Gastrocnemius medialis (tissue), 4 donors: ENCODE data around the gene SMIM1. TPM values are rescaled to one million over a fixed set of nuclear protein-coding genes. Genes with fewer than 3 reads are reported as not detected.

ENCODE experiments used
- ATAC-seq, 2 donors: fragments of 150-250 bp; one replicate each; pipeline ENCODE4 v1.9.1; 2016
- DNase-seq, 2 donors: peaks; one replicate each; pipeline ENCODE4 v3.0.0-alpha.2; 2019
- H3K27ac ChIP-seq, 4 donors: fragments of 200-600 bp; sonication (generic); 1 replicate in 1 of 4; 2 replicates in 3 of 4; pipeline ENCODE4 v1.5.1; 2016 to 2018; ENCODE audit warnings: mild to moderate bottlenecking in 2 of 4, moderate library complexity in 1 of 4
- H3K27me3 ChIP-seq, 3 donors: fragments of 200-600 bp; sonication (generic) in 2 of 3; 1 replicate in 1 of 3; 2 replicates in 2 of 3; pipeline versions ENCODE4 v1.5.1 to v1.6.0; 2016 to 2019; ENCODE audit warnings: mild to moderate bottlenecking in 1 of 3, moderate library complexity in 1 of 3
- H3K36me3 ChIP-seq, 2 donors: fragments of 200-600 bp; sonication (generic) in 1 of 2; one replicate each; pipeline ENCODE4 v1.5.1; 2017 to 2018
- H3K4me1 ChIP-seq, 2 donors: fragments of 200-600 bp; sonication (generic) in 1 of 2; one replicate each; pipeline ENCODE4 v1.5.1; 2016 to 2017; ENCODE audit warnings: mild to moderate bottlenecking in 2 of 2
- H3K4me3 ChIP-seq, 4 donors: fragments of 200-600 bp; sonication (generic) in 3 of 4; 1 replicate in 1 of 4; 2 replicates in 3 of 4; pipeline ENCODE4 v1.5.1; 2016 to 2019; ENCODE audit warnings: mild to moderate bottlenecking in 2 of 4
- H3K9me3 ChIP-seq, 3 donors: fragments of 200-600 bp; sonication (generic) in 2 of 3; 1 replicate in 1 of 3; 2 replicates in 2 of 3; pipeline ENCODE4 v1.5.1; 2016 to 2019
- CTCF ChIP-seq, 5 experiments: fragments of 450-650 bp in 3 of 5; fragments of 200-600 bp in 2 of 5; sonication (generic) in 2 of 5; IDR thresholded peaks in 4 of 5; conservative IDR thresholded peaks in 1 of 5; 1 replicate in 4 of 5; 2 replicates in 1 of 5; pipeline ENCODE4 v1.5.1; 2016 to 2019; ENCODE audit warnings: antibody characterized with exemption in 5 of 5, mild to moderate bottlenecking in 3 of 5, moderate library complexity in 3 of 5
- POLR2A ChIP-seq, 2 donors: fragments of 450-650 bp; IDR thresholded peaks; one replicate each; pipeline ENCODE4 v1.6.1; 2017; ENCODE audit warnings: antibody characterized with exemption in 2 of 2, mild to moderate bottlenecking in 2 of 2, moderate library complexity in 2 of 2
- in situ Hi-C, 4 donors: fragments of 200-750 bp; cut with MboI; loops; one replicate each; pipeline versions ENCODE4 v1.15.0 to v1.8.0; 2017; ENCODE audit warnings: low sequenced_read_pairs in 4 of 4
- intact Hi-C: fragments of 100-400 bp; cut with DNase I; formaldehyde crosslinking; loops from one replicate; pipeline ENCODE4 v1.15.1; 2023; ENCODE audit warnings: low total_unique reads
- total RNA-seq, 4 donors: library from RNA; depleted of rRNA; stranded (reverse); fragments of >200 nt; gene quantifications; one replicate each; pipeline versions ENCODE4 v1.1.0 to v1.2.3, GENCODE V29; 2016

SMIM1 gene
- total RNA-seq, 4 donors from 2014 or later, result 1.4 to 3.7 TPM; not detected in 2

DNA sequence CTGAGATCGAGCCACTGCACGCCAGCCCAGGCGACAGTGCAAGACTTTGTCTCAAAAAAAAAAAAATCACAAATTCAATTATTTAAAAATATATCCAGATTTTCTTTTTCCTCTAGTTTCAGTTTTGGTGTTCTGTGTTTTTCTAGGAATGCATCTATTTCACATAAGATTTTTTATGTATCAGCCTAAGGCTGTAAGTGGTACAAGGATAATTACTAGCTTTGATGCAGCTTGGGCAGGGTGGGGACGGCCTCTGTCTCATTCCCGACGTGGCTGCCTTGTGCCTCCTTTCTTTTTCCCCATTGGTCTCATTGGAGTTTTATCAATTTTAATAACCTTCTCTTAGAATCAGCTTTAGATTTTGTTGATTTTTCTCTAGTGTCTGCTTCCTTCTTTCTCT lies 13.4 kb upstream of the SMIM1 start:
- Histone ChIP-seq H3K27me3 (no peaks in the 10 kb centered on the region), H3K27ac (no peak overlapping the region), H3K9me3 (no peaks in the 10 kb centered on the region), H3K36me3 (no peaks in the 10 kb centered on the region), H3K4me3 (no peak overlapping the region), H3K4me1 (peaks cover 0 to 3% of the 10 kb centered on the region in 2 donors)
- in situ Hi-C loops, result no loop called here
- intact Hi-C loops, result no loop called here
- DNase-seq (no peak), ATAC-seq (no peak)
- TF ChIP-seq CTCF (IDR thresholded peaks at IDR 0.05 in 4 of 5, conservative IDR thresholded peaks at IDR 0.05 in 1 of 5) (no peak), POLR2A (IDR thresholded peaks at IDR 0.05) (no peak)

DNA sequence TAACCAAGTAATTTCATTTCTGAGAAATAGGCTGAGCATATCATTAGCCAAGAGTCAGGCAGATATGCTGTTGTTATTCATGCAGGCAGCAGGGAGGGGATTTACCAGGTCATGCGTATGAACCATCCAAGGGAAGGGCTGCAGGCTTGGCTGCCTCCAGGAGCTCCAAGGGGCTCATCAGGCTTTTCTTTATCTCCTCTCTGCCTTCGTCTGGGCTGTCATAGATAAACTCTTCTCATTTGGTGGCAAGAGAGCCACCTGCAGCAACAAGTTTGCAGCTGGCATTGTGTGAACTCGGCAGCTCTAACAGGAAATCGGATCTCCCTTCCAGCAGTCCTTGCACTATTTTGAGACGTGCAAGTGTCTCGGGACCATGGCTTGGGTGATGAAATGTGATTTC lies 12.8 kb upstream of the SMIM1 start:
- in situ Hi-C loops (no loop called here), intact Hi-C loops (no loop called here)
- Histone ChIP-seq H3K9me3 (no peaks in the 10 kb centered on the region), H3K27me3 (no peaks in the 10 kb centered on the region), H3K36me3 (no peaks in the 10 kb centered on the region), H3K4me1 (peaks cover 0 to 3% of the 10 kb centered on the region in 2 donors), H3K4me3 (no peak overlapping the region), H3K27ac (no peak overlapping the region)
- DNase-seq (no peak), ATAC-seq (peak; percentile 69 to 71)
- no peak for TF ChIP-seq CTCF (IDR thresholded peaks at IDR 0.05 in 4 of 5, conservative IDR thresholded peaks at IDR 0.05 in 1 of 5)
- TF ChIP-seq POLR2A (IDR thresholded peaks at IDR 0.05), result no peak

DNA sequence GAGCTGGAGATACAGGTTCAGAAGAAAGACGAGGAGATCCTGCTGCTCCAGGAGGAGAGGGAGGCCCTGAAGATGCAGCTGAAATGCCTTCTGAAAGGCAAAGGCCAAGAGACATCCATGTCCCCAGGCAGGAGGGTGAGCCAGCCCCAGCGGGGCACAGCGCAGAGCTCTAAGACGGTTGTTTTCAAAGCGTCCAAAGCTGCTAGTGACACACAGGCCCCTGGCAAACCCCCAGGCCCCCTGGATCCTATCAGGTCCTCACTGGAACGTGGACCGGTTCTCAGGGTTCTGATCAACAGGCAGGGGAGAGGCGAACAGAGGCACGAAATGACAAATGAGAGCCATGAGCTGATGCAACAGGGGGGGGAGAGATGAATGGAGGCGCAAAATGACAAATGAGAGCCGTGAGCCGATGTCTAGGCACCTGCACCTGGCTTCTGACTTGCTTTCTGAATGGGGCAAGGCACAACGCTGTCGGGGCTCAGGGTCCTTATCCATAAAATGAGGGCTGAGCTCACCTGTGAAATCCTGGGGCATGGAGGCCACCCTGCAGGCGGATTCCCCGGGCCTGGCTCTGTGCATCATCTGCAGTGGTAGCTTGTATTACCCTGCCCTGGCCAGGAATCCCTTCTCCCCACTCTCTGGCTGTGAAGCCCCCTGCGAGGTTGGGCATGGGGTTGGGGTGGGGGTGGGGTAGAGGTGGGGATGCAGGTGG lies 11.1 kb upstream of the SMIM1 start:
- DNase-seq, result no peak
- H3K4me1 ChIP-seq, result peaks cover 0 to 3% of the 10 kb centered on the region in 2 donors
- no peaks in the 10 kb centered on the region for H3K9me3 ChIP-seq
- no peaks in the 10 kb centered on the region for H3K36me3 ChIP-seq
- H3K27ac ChIP-seq, result no peak overlapping the region
- ATAC-seq, result no peak
- no peak for TF ChIP-seq CTCF (IDR thresholded peaks at IDR 0.05 in 4 of 5, conservative IDR thresholded peaks at IDR 0.05 in 1 of 5)
- TF ChIP-seq POLR2A (IDR thresholded peaks at IDR 0.05), result no peak
- no peaks in the 10 kb centered on the region for H3K27me3 ChIP-seq
- no peak overlapping the region for H3K4me3 ChIP-seq
- intact Hi-C loops (no loop called here), in situ Hi-C loops (no loop called here)

GRCh38 chr1:3762151-3762872 lies 10.2 kb upstream of the SMIM1 start:
- H3K27me3 ChIP-seq, result no peaks in the 10 kb centered on the region
- in situ Hi-C loops, result no loop called here
- intact Hi-C loops, result no loop called here
- H3K4me1 ChIP-seq, result peaks cover 0 to 3% of the 10 kb centered on the region in 2 donors
- no peak for TF ChIP-seq POLR2A (IDR thresholded peaks at IDR 0.05)
- no peak for TF ChIP-seq CTCF (IDR thresholded peaks at IDR 0.05 in 4 of 5, conservative IDR thresholded peaks at IDR 0.05 in 1 of 5)
- no peak for ATAC-seq
- DNase-seq, result no peak
- H3K9me3 ChIP-seq, result no peaks in the 10 kb centered on the region
- H3K36me3 ChIP-seq, result no peaks in the 10 kb centered on the region
- H3K27ac ChIP-seq, result no peak overlapping the region
- no peak overlapping the region for H3K4me3 ChIP-seq
